T47D (cell line): ENCODE measurements around the gene MMRN2.

Experiments used
- DNase-seq, 2 experiments: peaks; one replicate each; pipeline versions ENCODE4 v3.0.0 to v3.0.0-alpha.2; 2011 to 2012; ENCODE audit warnings: low read depth in 1 of 2, low spot score in 1 of 2
- JUND ChIP-seq: IDR thresholded peaks from 2 replicates; pipeline ENCODE4 v1.6.1; 2012; ENCODE audit warnings: low read depth
- in situ Hi-C: cut with HindIII; loops from 2 replicates; pipeline ENCODE4 v1.10.0; 2016; ENCODE audit warnings: low sequenced_read_pairs, low pct_unique_long_range_greater_than_20kb

The MMRN2 gene

GRCh38 chr10:86900955-86901354, 56.5 kb downstream of the MMRN2 start:
- no peak for DNase-seq
- TF ChIP-seq JUND: no peak
- in situ Hi-C loops: no loop called here

- peak; percentile 41 to 82 for DNase-seq
- in situ Hi-C loops: no loop called here
- TF ChIP-seq JUND: no peak
Observed at GRCh38 chr10:86899670-86900276, 57.6 kb downstream of the MMRN2 start.

- in situ Hi-C loops: no loop called here
- DNase-seq: no peak
- no peak for TF ChIP-seq JUND
Observed at GRCh38 chr10:86899132-86899531, 58.3 kb downstream of the MMRN2 start.

- in situ Hi-C loops: no loop called here
- no peak for TF ChIP-seq JUND
- no peak for DNase-seq
Observed at GRCh38 chr10:86898511-86898910, 58.9 kb downstream of the MMRN2 start.

GRCh38 chr10:86889997-86890396, 67.4 kb downstream of the MMRN2 start:
- DNase-seq: no peak
- in situ Hi-C loops: no loop called here
- TF ChIP-seq JUND: no peak

GRCh38 chr10:86888585-86889381, 68.6 kb downstream of the MMRN2 start:
- in situ Hi-C loops: no loop called here
- no peak for DNase-seq
- TF ChIP-seq JUND: no peak
